ENCODE data around the gene SLX4.

The SLX4 gene

GRCh38 chr16:3599121-3599520 is 12.3 kb downstream of the SLX4 start:
- DNase-seq, result no peak

GRCh38 chr16:3598236-3598635 is 13.2 kb downstream of the SLX4 start:
- DNase-seq, result no peak

GRCh38 chr16:3597676-3598075 is 13.7 kb downstream of the SLX4 start:
- DNase-seq, result no peak

GRCh38 chr16:3597226-3597625 is 14.2 kb downstream of the SLX4 start:
- no peak for DNase-seq

GRCh38 chr16:3596101-3596861 is 15.1 kb downstream of the SLX4 start:
- DNase-seq, result no peak

- no peak for DNase-seq
Measured at GRCh38 chr16:3595521-3596021, 15.8 kb downstream of the SLX4 start.

- no peak for DNase-seq
Measured at GRCh38 chr16:3595110-3595486, 16.3 kb downstream of the SLX4 start.

GRCh38 chr16:3594316-3595109 is 16.9 kb downstream of the SLX4 start:
- DNase-seq, result no peak

GRCh38 chr16:3592559-3592958 is 18.8 kb downstream of the SLX4 start:
- DNase-seq, result no peak

- DNase-seq, result no peak
Measured at GRCh38 chr16:3591991-3592390, 19.4 kb downstream of the SLX4 start.

- DNase-seq, result no peak
Measured at GRCh38 chr16:3591436-3591803, 20.0 kb downstream of the SLX4 start.

GRCh38 chr16:3590736-3591435 is 20.5 kb downstream of the SLX4 start:
- DNase-seq, result no peak

- no peak for DNase-seq
Measured at GRCh38 chr16:3589991-3590701, 21.3 kb downstream of the SLX4 start.

GRCh38 chr16:3589441-3589921 is 21.9 kb downstream of the SLX4 start:
- DNase-seq, result no peak

GRCh38 chr16:3589001-3589400 is 22.4 kb downstream of the SLX4 start:
- no peak for DNase-seq

GRCh38 chr16:3587547-3588110 is 23.8 kb downstream of the SLX4 start:
- no peak for DNase-seq

- DNase-seq, result no peak
Measured at GRCh38 chr16:3584412-3584811, 27.0 kb downstream of the SLX4 start.

- DNase-seq, result no peak
Measured at GRCh38 chr16:3583303-3584038, 27.9 kb downstream of the SLX4 start.

GRCh38 chr16:3582276-3583165 is 28.9 kb downstream of the SLX4 start:
- DNase-seq, result no peak

- DNase-seq, result no peak
Measured at GRCh38 chr16:3581392-3581791, 30.0 kb downstream of the SLX4 start.

GRCh38 chr16:3580686-3581085 is 30.7 kb downstream of the SLX4 start:
- DNase-seq, result no peak

Measured in hippocampal formation (tissue), 2 donors.